ENCODE results near the gene TUSC2. TPM values are rescaled to one million over a fixed set of nuclear protein-coding genes. Genes with fewer than 3 reads are reported as not detected.
A peak's percentile ranks its signal among the peaks of the same experiment; 100 is the strongest.

The TUSC2 gene
- total and polyA plus RNA-seq, 2 experiments from 2014 or later: 76.6 to 84.1 TPM

GRCh38 chr3:50299638-50299928, 28.4 kb downstream of the TUSC2 start:
- H3K36me3 ChIP-seq: no peaks in the 10 kb centered on the region
- TF ChIP-seq CTCF (IDR thresholded peaks at IDR 0.05; ENCODE audit: low read depth, low read length): no peak
- H3K27me3 ChIP-seq: no peaks in the 10 kb centered on the region
- H3K27ac ChIP-seq: peak overlapping the region; percentile 70
- H3K9me3 ChIP-seq (ENCODE audit: low read depth): no peaks in the 10 kb centered on the region
- DNase-seq (ENCODE audit: low read depth in 1 of 2, low spot score in 1 of 2): no peak
- H3K4me1 ChIP-seq (ENCODE audit: low read depth): peaks cover 15% of the 10 kb centered on the region
- H3K4me3 ChIP-seq: peak overlapping the region; percentile 29

DNA sequence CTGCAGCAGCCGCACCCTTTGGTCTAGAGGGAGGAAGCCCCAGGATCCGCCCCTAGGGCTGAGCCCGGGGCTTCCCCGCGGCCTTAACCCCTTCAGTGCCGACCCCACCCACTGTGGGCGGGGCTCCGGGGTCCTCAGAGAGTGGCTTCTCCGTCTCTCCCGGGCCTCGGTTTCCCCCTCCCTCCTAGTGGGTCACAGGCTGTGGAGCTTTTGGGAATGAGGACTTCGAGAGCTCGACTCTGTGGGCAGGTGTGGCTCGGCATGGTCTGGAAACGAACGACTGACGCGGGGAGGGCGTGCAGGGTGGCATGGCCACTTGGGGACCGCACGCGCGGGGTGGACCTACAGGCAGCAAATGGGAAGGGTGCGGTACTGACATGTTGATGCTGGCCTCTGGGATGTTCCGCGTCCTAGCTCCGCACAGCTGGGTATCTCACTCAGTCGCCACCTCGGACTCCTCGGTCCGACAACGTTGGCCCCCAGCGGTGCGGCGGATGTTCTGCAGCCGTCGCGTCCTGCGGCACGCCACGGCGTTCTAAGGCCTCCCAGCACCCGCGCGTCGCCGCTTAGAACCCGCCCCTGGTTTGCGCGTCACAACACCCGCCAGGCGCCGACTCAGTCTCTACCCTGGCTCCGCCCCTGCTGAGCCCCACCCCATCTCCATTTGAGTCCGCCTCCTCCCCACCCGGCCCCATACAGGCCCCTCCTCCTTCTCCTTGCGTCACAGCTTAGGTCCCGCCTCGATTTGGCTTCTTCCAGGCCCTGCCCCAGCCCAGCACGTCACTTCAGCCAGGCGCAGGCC, 29.0 kb downstream of the TUSC2 start, which contains the start of the genes HYAL3 and NAA80:
Gene HYAL3 (minus strand): TSS at position 570 of the 802 bp plus-strand sequence. CDS start 3,803 bp downstream, outside the sequence.
Gene NAA80 (minus strand): TSS at position 570 of the 802 bp plus-strand sequence. CDS start 1,942 bp downstream, outside the sequence.
- H3K27ac ChIP-seq: peak within 1 kb of the TSS; percentile 70
- peak; percentile 21 for TF ChIP-seq CTCF (IDR thresholded peaks at IDR 0.05; ENCODE audit: low read depth, low read length)
- no peaks in the 10 kb centered on the region for H3K9me3 ChIP-seq (ENCODE audit: low read depth)
- H3K36me3 ChIP-seq: no peaks in the 10 kb centered on the region
- H3K27me3 ChIP-seq: no peaks in the 10 kb centered on the region
- peak; percentile 99 to 100 for DNase-seq (ENCODE audit: low read depth in 1 of 2, low spot score in 1 of 2)
- peak within 1 kb of the TSS; percentile 54 for H3K4me3 ChIP-seq
- H3K4me1 ChIP-seq (ENCODE audit: low read depth): peaks cover 15% of the 10 kb centered on the region

DNA sequence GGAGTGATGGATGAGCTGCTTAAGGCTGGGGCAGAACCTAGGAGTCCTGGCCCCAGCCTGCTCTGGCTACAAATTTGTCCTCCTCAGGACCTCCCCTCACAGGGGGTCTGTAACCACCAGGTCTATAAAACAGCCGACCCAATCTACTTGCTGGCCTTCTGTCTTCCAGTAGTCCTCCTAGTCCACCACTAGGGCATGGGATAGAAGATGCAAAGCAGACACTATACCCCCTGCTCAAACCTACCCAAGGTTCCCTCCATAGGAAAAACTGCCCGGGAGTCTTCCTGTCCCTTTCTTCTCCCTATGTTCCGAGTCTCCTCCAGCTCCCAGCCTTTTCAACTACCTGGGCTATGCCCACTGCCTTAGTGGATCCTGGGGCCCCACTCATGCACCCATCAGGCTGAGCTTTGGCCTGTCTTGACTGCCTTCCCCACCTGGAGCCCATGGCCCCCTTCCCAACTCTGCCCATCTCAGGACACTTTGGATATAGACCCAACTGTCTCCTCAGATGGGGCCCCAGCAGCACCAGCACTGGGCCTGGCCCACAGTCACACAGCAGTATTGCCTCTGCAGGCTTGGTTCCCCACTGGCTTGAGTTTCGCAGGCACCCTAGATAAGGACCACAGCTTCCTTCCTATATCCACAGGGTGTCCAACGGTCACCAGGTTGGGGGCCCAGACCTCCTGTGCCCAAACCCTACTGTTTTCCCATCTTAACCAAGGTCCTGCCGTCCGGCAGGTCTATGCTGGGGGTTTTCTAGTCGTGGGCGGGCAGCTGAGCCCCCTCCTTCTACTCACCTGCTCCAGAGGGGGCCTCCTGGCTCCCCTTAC, 29.9 kb downstream of the TUSC2 start:
- TF ChIP-seq CTCF (IDR thresholded peaks at IDR 0.05; ENCODE audit: low read depth, low read length): no peak
- no peak overlapping the region for H3K27ac ChIP-seq
- no peaks in the 10 kb centered on the region for H3K36me3 ChIP-seq
- H3K9me3 ChIP-seq (ENCODE audit: low read depth): no peaks in the 10 kb centered on the region
- peak overlapping the region; percentile 54 for H3K4me3 ChIP-seq
- no peak for DNase-seq (ENCODE audit: low read depth in 1 of 2, low spot score in 1 of 2)
- H3K27me3 ChIP-seq: no peaks in the 10 kb centered on the region
- peaks cover 10% of the 10 kb centered on the region for H3K4me1 ChIP-seq (ENCODE audit: low read depth)

- no peak for DNase-seq (ENCODE audit: low read depth in 1 of 2, low spot score in 1 of 2)
These were observed 30.6 kb downstream of the TUSC2 start for GRCh38 chr3:50297384-50297775.

More at GRCh38 chr3:50297384-50297775, 30.6 kb downstream of the TUSC2 start:
- Histone ChIP-seq H3K27ac (no peak overlapping the region), H3K9me3 (ENCODE audit: low read depth) (no peaks in the 10 kb centered on the region), H3K27me3 (no peaks in the 10 kb centered on the region), H3K4me1 (ENCODE audit: low read depth) (peaks cover 7% of the 10 kb centered on the region), H3K4me3 (no peak overlapping the region), H3K36me3 (no peaks in the 10 kb centered on the region)
- TF ChIP-seq CTCF (IDR thresholded peaks at IDR 0.05; ENCODE audit: low read depth, low read length): no peak
